GM12878 (cell line): ENCODE data around the gene ZNF474. TPM values are rescaled to one million over a fixed set of nuclear protein-coding genes. Genes with fewer than 3 reads are reported as not detected.

Source experiments
- ATAC-seq: fragments of 200-7000 bp; cut with Tn5 transposase; 3 replicates; pipeline ENCODE4 v1.9.1; 2020; ENCODE audit warnings: mild to moderate bottlenecking, moderate library complexity
- BruUV-seq: library from RNA; stranded (reverse); fragments of 400-500 nt; replicated peaks from 2 replicates; lab custom pipeline; 2021; lab: Mats Ljungman, UMichigan
- CTCF ChIA-PET: fragments of 300-600 bp; sonication (Branson Sonifier 250); formaldehyde crosslinking; extraction: SDS; loops from one replicate; lab custom pipeline; 2021; ENCODE audit warnings: inconsistent platforms; lab: Yijun Ruan, JAX
- POLR2A ChIA-PET: fragments of 350-600 bp; formaldehyde crosslinking; extraction: SDS; loops from one replicate; lab custom pipeline; 2021; ENCODE audit warnings: inconsistent platforms; lab: Charles Lee
- RAD21 ChIA-PET: fragments of 300-600 bp; sonication (Branson Sonifier 250); formaldehyde crosslinking; loops from one replicate; lab custom pipeline; 2023; ENCODE audit warnings: antibody characterized with exemption; ENCODE audit not compliant: unreplicated experiment; lab: Charles Lee
- SMC1A ChIA-PET: fragments of 300-600 bp; sonication (Branson Sonifier 250); formaldehyde crosslinking; loops from one replicate; lab custom pipeline; 2023; ENCODE audit not compliant: unreplicated experiment, uncharacterized antibody; lab: Charles Lee
- DNase-seq: peaks from one replicate; pipeline ENCODE4 v3.0.0-alpha.2; 2011; ENCODE audit warnings: low read depth, low spot score
- FAIRE-seq: peaks from 3 replicates; lab custom pipeline; 2011; peaks lifted over from hg19 to GRCh38; lab: Jason Lieb, UNC
- H2AFZ ChIP-seq: 2 replicates; pipeline ENCODE4 v1.6.0; 2011; ENCODE audit warnings: low read depth, low read length, control low read depth; ENCODE audit not compliant: control insufficient read depth
- H3K27ac ChIP-seq: 2 replicates; pipeline ENCODE4 v1.5.1; 2011; ENCODE audit warnings: control low read depth; ENCODE audit not compliant: control insufficient read depth, insufficient read depth
- H3K27me3 ChIP-seq, 2 experiments: replicated peaks in 1 of 2; 2 replicates each; pipeline versions ENCODE4 v1.6.0 to v1.6.1; 2011; ENCODE audit warnings: low read length in 1 of 2; ENCODE audit not compliant: control insufficient read depth in 2 of 2, insufficient read depth in 2 of 2
- H3K36me3 ChIP-seq, 2 experiments: 2 replicates each; pipeline ENCODE4 v1.5.1; 2011; ENCODE audit warnings: low read length in 1 of 2; ENCODE audit not compliant: control insufficient read depth in 2 of 2, insufficient read depth in 2 of 2
- H3K4me1 ChIP-seq: 2 replicates; pipeline ENCODE4 v1.6.1; 2011; ENCODE audit warnings: mild to moderate bottlenecking, low read length, moderate library complexity, mixed read lengths; ENCODE audit not compliant: control insufficient read depth, insufficient read depth
- H3K4me2 ChIP-seq: 2 replicates; pipeline ENCODE4 v1.6.0; 2011; ENCODE audit warnings: control low read depth; ENCODE audit not compliant: control insufficient read depth, insufficient read depth
- H3K4me3 ChIP-seq: fragments of 200-600 bp; sonication (generic); 2 replicates; pipeline ENCODE4 v1.5.1; 2016
- H3K79me2 ChIP-seq: 2 replicates; pipeline ENCODE4 v1.6.0; 2011; ENCODE audit warnings: low read length; ENCODE audit not compliant: control insufficient read depth, insufficient read depth
- H3K9ac ChIP-seq: 2 replicates; pipeline ENCODE4 v1.8.0; 2011; ENCODE audit warnings: low read length, control low read depth, mixed read lengths; ENCODE audit not compliant: control insufficient read depth, insufficient read depth
- H3K9me3 ChIP-seq: replicated peaks from 3 replicates; pipeline ENCODE4 v1.5.1; 2011; ENCODE audit warnings: mild to moderate bottlenecking, low read length; ENCODE audit not compliant: control insufficient read depth, insufficient read depth
- H4K20me1 ChIP-seq: 2 replicates; pipeline ENCODE4 v1.6.0; 2011; ENCODE audit not compliant: control insufficient read depth, insufficient read depth
- IKZF2 ChIP-seq, 2 experiments: fragments of 450-650 bp; IDR thresholded peaks; 2 replicates each; pipeline ENCODE4 v1.6.1; 2017; ENCODE audit warnings: mild to moderate bottlenecking in 2 of 2, moderate library complexity in 2 of 2
- IRF4 ChIP-seq: IDR thresholded peaks from 2 replicates; pipeline ENCODE4 v1.6.1; 2011; ENCODE audit warnings: low read depth, low read length
- MTA3 ChIP-seq: IDR thresholded peaks from 2 replicates; pipeline ENCODE4 v1.6.1; 2012; ENCODE audit warnings: low read length, inconsistent platforms, borderline replicate concordance
- NFXL1 ChIP-seq: fragments of 450-650 bp; IDR thresholded peaks from 2 replicates; pipeline ENCODE4 v1.6.1; 2017; ENCODE audit warnings: antibody characterized with exemption, mild to moderate bottlenecking, borderline replicate concordance
- RB1 ChIP-seq: fragments of 450-650 bp; formaldehyde crosslinking; IDR thresholded peaks from 2 replicates; pipeline ENCODE4 v1.6.1; 2017; ENCODE audit warnings: mild to moderate bottlenecking, borderline replicate concordance
- ZNF24 ChIP-seq: fragments of 450-650 bp; IDR thresholded peaks from 2 replicates; pipeline ENCODE4 v1.6.1; 2017; ENCODE audit warnings: antibody characterized with exemption, mild to moderate bottlenecking
- WGBS: methylation state at CpG from one replicate; pipeline ENCODE4 v1.1.6; 2016; ENCODE audit warnings: low lambda C conversion rate; ENCODE audit not compliant: insufficient replicate concordance, insufficient coverage; ENCODE audit errors: missing lambda C conversion rate; 5-methylcytosine and 5-hydroxymethylcytosine counted together
- in situ Hi-C: fragments of 300-500 bp; cut with MboI; formaldehyde crosslinking; loops from 9 replicates; pipeline ENCODE4 v1.14.3; 2018; ENCODE audit warnings: mixed read lengths
- intact Hi-C: fragments of 100-400 bp; cut with micrococcal nuclease; formaldehyde crosslinking; loops from one replicate; pipeline ENCODE4 v1.14.2; 2022; ENCODE audit not compliant: unreplicated experiment
- polyA plus RNA-seq, 11 experiments: library from polyadenylated mRNA; depleted of rRNA in 4 of 11; unstranded in 6 of 11; stranded (reverse) in 5 of 11; fragments of >200 nt; fragmentation: Nextera tagmentation in 4 of 11; fragmentation: Illumina TruSeq in 1 of 11; extraction: Ambion mirVana in 4 of 11; extraction: Trizol in 1 of 11; gene quantifications; 1 replicate in 1 of 11; 2 replicates in 10 of 11; pipeline versions ENCODE4 v1.2.1 to v1.2.3, GENCODE V29; 2011 to 2016; ENCODE audit warnings: inconsistent platforms in 2 of 11, missing spikeins in 2 of 11, low read depth in 1 of 11
- total RNA-seq, 4 experiments: library from RNA; depleted of rRNA in 3 of 4; stranded (reverse); fragments of >200 nt in 3 of 4; fragmentation: Illumina TruSeq in 1 of 4; extraction: Trizol in 1 of 4; gene quantifications; 2 replicates each; pipeline versions ENCODE4 v1.2.1 to v1.2.3, GENCODE V29; 2013 to 2021

ZNF474 gene
- total and polyA plus RNA-seq, 10 of the 15 experiments (the other 5 are each of a cell fraction or from before 2014, with no cell fraction given), result 0.06 to 0.97 (median 0.13) TPM; not detected in 3

DNA sequence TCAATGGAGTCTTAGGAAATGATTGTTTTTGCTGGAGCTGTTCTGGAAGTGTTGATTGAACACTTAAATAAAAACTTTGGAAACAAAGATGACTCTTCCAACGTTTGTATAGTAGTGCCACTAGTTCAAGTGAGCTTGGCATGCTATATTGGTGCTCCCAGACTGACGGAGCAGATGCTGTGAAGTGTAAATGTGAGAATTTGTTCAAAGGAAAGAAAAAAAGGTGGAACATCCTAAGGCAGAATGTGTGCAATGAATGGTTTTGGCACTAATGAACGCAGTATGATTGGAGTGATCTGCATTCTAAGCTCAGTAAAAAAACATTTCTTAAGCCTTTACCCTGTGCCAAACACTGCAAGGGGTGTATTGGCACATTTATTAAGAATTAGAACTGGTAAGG lies 69.8 kb downstream of the ZNF474 start (continued):
- TF ChIP-seq MTA3 (no peak), NFXL1 (no peak)
- TF ChIP-seq, all 136 proteins: peak for 0

- no peaks in the 10 kb centered on the region for H3K36me3 ChIP-seq
- in situ Hi-C loops, result no loop called here
- H3K27ac ChIP-seq, result no peak overlapping the region
- no peak for DNase-seq
- ChIA-PET POLR2A (no interaction called here), RAD21 (no interaction called here), SMC1A (no interaction called here), CTCF (no interaction called here)
- no peak overlapping the region for H3K4me3 ChIP-seq
- H3K4me1 ChIP-seq, result no peaks in the 10 kb centered on the region
- no peaks in the 10 kb centered on the region for H4K20me1 ChIP-seq
- no peak overlapping the region for H3K9ac ChIP-seq
- no peaks in the 10 kb centered on the region for H3K27me3 ChIP-seq
- TF ChIP-seq RB1, result no peak
- no peak overlapping the region for H3K4me2 ChIP-seq
- intact Hi-C loops, result no loop called here
- no peak overlapping the region for H2AFZ ChIP-seq
- H3K9me3 ChIP-seq, result no peaks in the 10 kb centered on the region
- no peak for FAIRE-seq
- no peak for ATAC-seq
- no TSS peak for BruUV-seq
- no peaks in the 10 kb centered on the region for H3K79me2 ChIP-seq
Measured at GRCh38 chr5:122200450-122200849, 71.1 kb downstream of the ZNF474 start.

DNA sequence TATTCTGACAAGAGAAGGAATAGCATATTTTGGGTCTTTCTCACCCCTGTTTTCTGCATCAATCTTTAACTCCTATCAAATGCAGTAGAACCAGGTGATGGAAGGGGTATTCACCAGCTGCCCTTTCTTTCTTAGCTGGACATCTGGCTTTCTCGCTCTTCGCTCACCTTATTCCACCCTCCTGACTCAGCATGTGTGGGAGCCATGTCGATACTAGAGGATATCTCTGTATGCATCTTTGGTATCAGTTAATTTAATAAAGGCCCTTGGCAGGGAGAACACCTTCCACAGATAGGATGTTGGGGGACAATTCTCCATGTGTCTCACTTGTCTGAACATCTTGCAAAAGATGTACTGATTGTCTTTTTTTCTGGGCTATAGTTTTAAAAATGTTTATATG lies 71.5 kb downstream of the ZNF474 start:
- TF ChIP-seq IKZF2 (IDR thresholded peaks at IDR 0.05), result no peak
- TF ChIP-seq IRF4, result no peak
- no peak for TF ChIP-seq ZNF24
- RAD21 ChIA-PET, result no interaction called here

More for the DNA sequence above, 71.5 kb downstream of the ZNF474 start:
- Histone ChIP-seq H3K4me3 (no peak overlapping the region), H3K9ac (no peak overlapping the region), H3K27ac (no peak overlapping the region), H3K27me3 (no peaks in the 10 kb centered on the region), H3K4me2 (no peak overlapping the region), H3K79me2 (no peaks in the 10 kb centered on the region), H3K4me1 (no peaks in the 10 kb centered on the region), H3K36me3 (no peaks in the 10 kb centered on the region), H4K20me1 (no peaks in the 10 kb centered on the region), H2AFZ (no peak overlapping the region), H3K9me3 (no peaks in the 10 kb centered on the region)
- BruUV-seq, result no TSS peak
- POLR2A ChIA-PET, result no interaction called here
- no peak for FAIRE-seq
- WGBS, result 29% methylated on average over 3 of the region's 3 CpGs
- DNase-seq, result no peak
- no peak for ATAC-seq
- in situ Hi-C loops, result no loop called here
- intact Hi-C loops, result no loop called here
- SMC1A ChIA-PET, result no interaction called here
- CTCF ChIA-PET, result no interaction called here
